ENCODE measurements around the gene NCEH1.

DNA sequence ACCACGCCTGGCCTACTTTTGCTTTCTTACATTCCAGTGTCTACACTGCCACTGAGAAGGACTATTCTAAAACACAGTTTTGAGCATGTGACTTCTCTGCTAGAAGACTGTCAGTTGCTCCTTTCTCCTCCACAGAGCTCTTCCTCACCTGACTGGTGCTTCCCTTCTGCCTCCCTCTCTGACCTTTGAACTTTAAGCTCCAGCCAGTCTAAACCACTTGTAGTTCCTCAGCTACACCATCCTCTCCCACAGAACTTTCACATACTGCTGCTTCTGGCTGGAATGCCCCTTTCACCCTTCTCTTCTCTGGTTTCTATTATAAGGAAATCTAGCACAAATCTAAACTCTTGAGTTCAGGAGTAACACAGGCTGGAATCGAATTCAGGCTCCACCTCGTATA is 9.1 kb downstream of the NCEH1 start:
- TF ChIP-seq, protein P1, sequence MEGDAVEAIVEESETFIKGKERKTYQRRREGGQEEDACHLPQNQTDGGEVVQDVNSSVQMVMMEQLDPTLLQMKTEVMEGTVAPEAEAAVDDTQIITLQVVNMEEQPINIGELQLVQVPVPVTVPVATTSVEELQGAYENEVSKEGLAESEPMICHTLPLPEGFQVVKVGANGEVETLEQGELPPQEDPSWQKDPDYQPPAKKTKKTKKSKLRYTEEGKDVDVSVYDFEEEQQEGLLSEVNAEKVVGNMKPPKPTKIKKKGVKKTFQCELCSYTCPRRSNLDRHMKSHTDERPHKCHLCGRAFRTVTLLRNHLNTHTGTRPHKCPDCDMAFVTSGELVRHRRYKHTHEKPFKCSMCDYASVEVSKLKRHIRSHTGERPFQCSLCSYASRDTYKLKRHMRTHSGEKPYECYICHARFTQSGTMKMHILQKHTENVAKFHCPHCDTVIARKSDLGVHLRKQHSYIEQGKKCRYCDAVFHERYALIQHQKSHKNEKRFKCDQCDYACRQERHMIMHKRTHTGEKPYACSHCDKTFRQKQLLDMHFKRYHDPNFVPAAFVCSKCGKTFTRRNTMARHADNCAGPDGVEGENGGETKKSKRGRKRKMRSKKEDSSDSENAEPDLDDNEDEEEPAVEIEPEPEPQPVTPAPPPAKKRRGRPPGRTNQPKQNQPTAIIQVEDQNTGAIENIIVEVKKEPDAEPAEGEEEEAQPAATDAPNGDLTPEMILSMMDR (IDR thresholded peaks at IDR 0.05), result no peak
- TF ChIP-seq EP300 (IDR thresholded peaks at IDR 0.05), result no peak
